Activated gamma-delta T cell treated with anti-CD3 and anti-CD28 coated beads, Interleukin-2, amount 50 U/mL, for 16 hours (primary cell): ENCODE measurements around the gene CDKL1.

Experiments
- DNase-seq: peaks from one replicate; pipeline ENCODE4 v3.0.0-alpha.2; 2020; ENCODE audit warnings: low read depth

The CDKL1 gene

GRCh38 chr14:50396631-50397389, at the start of gene CDKL1:
CDKL1 (minus strand) TSS chr14:50396881; CDS start chr14:50395868, 1,013 bp downstream.
- peak; percentile 7 for DNase-seq

- no peak for DNase-seq
These were observed 37.8 kb upstream of the CDKL1 start for GRCh38 chr14:50434528-50434927.

DNA sequence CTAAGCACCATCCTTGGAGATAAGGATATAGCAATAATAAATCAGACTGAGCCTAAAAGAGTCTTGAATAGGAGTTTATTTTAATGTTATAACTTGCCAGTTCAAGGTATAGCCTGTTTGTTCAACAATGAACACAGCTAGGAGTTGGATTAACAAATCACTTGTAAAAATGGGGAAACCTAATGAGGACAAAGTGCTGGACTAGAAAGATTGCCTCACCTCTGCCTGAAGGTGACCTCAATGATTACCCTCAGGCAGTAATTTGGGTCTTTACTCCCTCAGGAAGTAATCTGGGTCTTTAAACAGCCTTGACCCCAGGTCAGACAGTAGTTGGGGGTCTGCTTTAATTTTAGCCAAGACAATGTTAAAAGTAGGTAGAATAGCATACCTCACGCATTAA, 35.5 kb upstream of the CDKL1 start:
- DNase-seq, result no peak

DNA sequence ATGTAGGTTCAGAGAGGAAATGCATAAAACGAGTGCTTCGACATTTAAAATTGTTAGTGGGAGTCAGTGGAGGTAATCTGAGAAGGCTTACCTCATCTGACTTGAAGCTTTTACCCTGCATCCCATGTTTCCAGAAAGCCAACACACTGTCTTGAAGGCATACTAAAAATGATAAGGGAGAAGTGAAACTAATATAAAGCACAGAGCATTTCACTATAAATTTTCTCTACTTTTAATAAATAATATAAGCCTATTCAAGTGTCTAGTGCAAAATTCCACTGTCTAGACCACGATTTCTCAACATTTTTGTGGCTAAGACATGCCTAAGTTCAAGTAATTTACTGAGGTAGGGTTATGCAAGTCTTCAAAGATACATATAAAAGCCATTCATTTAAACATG, 29.1 kb upstream of the CDKL1 start:
- DNase-seq, result no peak

- DNase-seq, result no peak
These were observed 28.4 kb upstream of the CDKL1 start for GRCh38 chr14:50425105-50425504.

GRCh38 chr14:50423529-50423928, 26.8 kb upstream of the CDKL1 start:
- DNase-seq, result no peak

DNA sequence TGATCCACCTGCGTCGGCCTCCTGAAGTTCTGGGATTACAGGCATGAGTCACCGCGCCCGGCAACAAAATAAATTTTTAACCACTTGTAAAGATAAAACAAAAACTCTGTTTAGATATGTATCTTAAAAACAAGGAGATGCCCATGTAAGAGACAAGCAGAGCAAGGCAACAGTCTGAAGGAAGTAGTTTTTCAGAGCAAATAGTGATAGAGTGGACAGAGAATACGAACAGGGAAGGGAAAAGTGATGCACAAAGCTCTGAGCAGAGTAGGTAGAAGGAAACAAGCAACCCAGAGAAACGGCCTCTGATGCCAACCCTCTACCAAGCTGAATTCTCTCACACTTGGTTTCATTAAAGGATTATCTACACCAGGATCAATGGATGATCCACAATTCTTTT, 24.8 kb upstream of the CDKL1 start:
- DNase-seq, result no peak

DNA sequence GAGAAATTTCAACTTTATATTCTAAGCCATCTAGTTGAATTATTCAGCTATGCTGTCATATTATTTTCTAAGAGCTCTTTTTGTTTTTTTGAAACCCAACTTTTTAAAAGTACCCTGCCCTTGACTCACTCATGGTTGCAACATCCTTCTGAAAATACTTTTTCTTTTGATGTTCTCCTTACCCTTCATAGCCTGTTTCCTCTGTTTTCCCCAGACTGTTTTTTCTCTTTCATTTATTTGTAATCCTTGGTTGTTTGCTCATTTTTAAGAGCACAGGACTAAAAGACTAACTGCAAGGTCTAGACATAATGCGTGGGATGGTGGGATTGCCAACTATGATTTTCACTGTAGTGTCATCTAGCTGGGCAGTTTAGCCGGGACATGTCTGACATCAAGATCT, 21.2 kb upstream of the CDKL1 start:
- no peak for DNase-seq

DNA sequence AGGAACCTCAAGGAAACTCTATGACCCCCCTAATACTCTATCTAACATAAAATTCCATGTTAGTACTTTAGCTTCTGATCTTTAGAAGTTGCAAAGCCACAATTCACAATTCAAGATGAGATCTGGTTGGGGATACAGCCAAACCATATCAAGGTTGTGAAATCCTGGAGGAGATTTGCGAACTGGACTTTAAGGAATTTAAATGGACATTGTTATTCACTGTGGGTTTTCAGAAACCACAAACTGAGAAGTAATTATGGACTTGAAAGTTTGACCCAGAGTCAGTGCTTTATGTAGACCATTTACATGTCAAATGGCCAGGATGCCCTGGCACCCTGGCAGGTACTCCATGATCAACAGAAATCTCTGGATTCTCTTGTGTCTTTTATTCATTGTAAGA, 14.2 kb upstream of the CDKL1 start:
- DNase-seq, result no peak

- no peak for DNase-seq
These were observed 13.4 kb upstream of the CDKL1 start for GRCh38 chr14:50410071-50410470.

DNA sequence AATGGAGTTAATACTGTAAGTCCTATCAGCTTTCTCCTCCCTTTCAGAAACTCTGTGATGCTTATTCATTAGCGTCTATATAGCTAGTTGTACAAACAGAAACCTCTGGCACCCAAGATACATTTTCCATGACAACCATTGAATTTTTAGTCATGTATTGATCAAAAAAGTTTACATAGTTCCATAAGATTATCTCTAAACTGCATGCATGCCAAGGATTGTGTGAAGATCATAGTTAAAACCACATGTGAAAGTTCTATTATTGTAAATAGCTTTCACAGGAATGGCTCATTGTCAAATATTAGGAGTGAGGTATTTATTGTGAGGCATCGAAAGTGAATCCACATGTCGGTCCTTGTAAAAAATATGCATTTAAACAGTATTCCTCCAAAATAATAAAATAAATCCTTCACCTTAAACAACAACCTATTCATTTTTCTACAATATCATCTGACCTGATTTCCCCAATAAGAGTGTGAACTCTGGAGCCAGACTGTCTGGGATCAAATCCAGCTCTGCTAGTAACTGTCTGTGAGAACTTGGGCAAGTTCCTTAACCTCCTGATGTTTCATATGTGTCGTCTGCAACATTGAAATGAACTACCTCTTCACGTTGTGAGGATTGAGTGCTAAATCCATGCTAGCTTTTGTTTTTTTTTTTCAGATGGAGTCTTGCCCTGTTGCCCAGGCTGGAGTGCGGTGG, 10.6 kb upstream of the CDKL1 start:
- no peak for DNase-seq

DNA sequence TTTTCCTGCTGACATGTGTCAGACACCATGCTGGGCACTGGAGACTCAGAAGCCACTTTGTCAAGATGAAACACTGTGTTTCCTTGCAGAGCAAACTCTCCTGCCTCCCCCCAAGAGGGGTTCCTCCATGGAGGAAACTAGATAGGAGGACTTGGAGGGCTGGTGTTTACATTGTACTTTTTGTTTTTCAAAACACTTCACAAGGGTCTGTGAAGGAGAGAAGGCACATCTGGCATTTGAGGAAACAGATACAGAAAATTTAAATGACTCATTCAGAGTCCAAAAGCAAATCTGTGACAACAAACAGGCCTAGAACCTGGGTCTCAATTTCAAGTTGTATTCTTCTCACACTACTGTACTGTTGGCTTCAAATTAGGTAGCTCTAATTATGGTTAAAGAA, 6.7 kb upstream of the CDKL1 start:
- no peak for DNase-seq

- no peak for DNase-seq
These were observed 6.3 kb upstream of the CDKL1 start for GRCh38 chr14:50402965-50403364.

GRCh38 chr14:50400461-50400860, 3.8 kb upstream of the CDKL1 start:
- no peak for DNase-seq

DNA sequence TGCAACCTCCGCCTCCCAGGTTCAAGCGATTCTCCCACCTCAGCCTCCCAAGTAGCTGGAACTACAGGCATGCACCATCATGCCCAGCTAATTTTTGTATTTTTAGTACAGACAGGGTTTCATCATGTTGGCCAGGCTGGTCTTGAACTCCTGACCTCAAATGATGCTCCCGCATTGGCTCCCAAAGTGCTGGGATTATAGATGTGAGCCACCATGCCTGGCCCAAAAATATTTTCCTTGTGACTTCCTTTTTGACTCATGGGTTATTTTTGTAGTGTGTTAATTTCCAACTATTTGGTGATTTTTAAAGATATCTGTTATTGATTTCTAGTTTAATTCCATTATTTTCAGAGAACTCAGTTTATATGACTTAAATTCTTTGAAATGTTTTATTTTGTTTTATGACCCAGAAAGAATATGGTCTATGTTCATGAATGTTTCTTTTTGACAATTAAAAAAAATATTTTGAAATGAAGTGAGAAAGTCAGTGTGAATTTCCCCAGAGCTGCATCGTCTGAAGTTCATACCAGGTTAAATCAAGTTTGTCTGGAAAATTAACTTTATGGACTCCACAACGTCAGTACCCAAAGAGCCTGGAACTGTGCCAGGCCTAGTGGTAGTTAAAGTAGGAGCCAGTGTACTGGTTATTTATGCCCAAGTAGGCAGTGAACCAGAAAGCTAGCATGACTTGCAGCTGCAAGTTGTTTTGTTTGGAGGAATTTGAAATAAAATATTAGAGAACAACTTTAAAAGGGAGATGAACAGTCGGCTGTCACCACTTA, 2.8 kb upstream of the CDKL1 start:
- DNase-seq, result no peak

- DNase-seq, result no peak
These were observed 1.5 kb upstream of the CDKL1 start for GRCh38 chr14:50398189-50398580.

DNA sequence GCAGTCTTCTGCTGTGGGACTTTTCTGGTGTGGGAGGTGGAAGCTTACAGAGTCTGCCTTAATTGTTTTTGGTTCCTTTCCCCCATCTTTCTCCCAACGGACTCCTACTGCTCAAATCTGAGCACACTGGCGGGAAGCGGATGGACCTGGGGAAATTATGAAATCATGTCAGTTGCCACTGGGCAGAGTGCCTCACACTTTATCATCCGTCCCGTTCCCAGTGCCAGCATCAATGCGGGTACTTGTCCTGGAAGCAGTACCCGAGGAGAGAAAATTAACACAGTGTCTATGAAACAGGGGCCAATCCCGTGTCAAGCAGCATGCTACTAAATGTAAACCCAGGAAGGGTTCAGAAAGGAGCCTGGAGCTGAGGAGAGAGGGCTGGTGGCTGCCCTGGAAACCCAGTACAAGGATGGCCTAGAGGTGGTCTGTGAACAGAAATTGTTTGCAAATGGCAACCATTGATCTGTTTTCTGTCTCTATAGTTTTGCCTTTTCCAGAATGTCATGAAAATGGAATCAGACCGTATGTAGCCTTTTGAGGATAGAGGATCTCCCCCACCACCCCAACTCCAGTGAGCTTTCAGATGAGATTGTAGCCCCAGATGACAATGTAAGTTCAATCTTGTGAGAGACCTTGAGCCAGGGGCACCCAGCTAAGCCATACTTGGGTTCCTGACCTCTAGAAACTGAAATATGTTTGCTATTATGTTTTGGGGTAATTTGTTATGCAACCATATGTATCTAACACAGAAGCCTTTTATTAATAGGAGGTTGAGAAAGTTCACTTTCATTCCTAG, 908 bp upstream of the CDKL1 start:
- DNase-seq, result no peak

GRCh38 chr14:50395448-50395847, 1.2 kb downstream of the CDKL1 start:
- no peak for DNase-seq

DNA sequence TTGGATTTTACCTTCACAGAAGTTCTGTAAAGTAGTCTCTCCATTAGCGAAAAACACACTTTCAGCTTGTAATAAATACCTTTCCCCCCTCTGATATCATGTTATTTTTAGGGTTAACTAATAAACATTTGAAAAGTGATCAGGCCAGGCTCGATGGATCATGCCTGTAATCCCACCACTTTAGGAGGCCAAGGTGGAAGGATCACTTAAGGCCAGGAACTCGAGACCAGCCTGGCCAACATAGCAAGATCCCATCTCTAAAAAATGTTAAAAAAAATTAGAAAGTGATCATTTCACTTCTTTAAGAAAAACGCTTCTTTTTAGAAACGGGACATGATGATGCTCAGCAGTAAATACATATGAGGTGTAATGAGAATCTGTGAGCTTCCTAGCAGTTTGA, 2.0 kb downstream of the CDKL1 start:
- DNase-seq, result no peak

GRCh38 chr14:50389668-50390441, 6.8 kb downstream of the CDKL1 start:
- DNase-seq, result no peak

DNA sequence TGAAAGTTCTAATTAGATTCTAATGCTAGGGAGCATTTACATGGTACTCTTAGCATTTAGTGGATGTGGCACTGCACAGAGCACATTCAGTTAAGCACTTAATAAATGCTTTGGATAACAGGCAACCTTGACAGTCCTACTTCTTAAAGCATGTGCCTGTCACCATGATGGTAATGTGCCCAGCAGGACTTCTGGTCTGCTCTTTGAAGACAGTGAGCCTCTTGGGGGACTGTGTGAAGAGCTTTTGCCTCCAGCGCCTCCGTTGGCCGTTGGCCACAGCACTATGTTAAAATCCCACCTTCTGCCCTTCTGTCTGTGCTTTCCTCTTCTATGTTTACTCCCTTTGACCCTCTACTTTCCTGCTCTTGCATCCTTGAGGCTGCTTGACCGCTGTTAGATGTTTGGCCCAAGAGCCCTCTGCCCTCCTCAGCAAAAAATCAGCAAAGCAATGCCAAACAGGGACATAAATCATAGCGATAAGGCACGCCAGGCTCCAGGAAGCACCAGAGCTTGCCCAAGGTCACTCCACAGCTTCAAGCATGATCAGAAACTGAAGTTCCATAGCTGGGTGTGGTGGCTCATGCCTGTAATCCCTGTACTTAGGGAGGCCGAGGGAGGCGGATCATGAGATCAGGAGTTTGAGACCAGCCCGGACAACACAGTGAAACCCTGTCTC, 8.3 kb downstream of the CDKL1 start:
- no peak for DNase-seq
